ENCODE measurements around the gene FHIT.

GRCh38 chr3:60758831-60759230 lies 492.4 kb downstream of the FHIT start:
- TF ChIP-seq CTCF (IDR thresholded peaks at IDR 0.05) (no peak), EZH2 (IDR thresholded peaks at IDR 0.05) (no peak)

All from neural progenitor cell (in vitro differentiated cells).